Right lobe of liver (tissue), 6 donors: ENCODE data around the gene OSCP1. TPM values are rescaled to one million over a fixed set of nuclear protein-coding genes. Genes with fewer than 3 reads are reported as not detected.
"Not testable (repeated sequence)": the region's sequence is repeated elsewhere in the genome, so short reads cannot be mapped to it uniquely, and the experiment has no call there.

Experiments used
- ATAC-seq, 4 donors: fragments of 200-7000 bp; cut with Tn5 transposase; one replicate each; pipeline ENCODE4 v1.9.1; 2020; ENCODE audit warnings: mild to moderate bottlenecking in 4 of 4, moderate library complexity in 4 of 4
- DNase-seq, 3 donors: peaks; one replicate each; pipeline ENCODE4 v3.0.0-alpha.2; 2020
- H3K27ac ChIP-seq, 3 donors: fragments of 200-600 bp; one replicate each; pipeline ENCODE4 v1.8.0; 2022
- H3K27me3 ChIP-seq, 2 donors: fragments of 200-600 bp; one replicate each; pipeline ENCODE4 v1.8.0; 2022
- H3K36me3 ChIP-seq, 4 donors: fragments of 200-600 bp; sonication (generic) in 1 of 4; one replicate each; pipeline versions ENCODE4 v1.5.1 to v1.8.0; 2017 to 2022; ENCODE audit warnings: control low read depth in 1 of 4
- H3K4me1 ChIP-seq, 4 donors: fragments of 200-600 bp; sonication (generic) in 1 of 4; one replicate each; pipeline versions ENCODE4 v1.5.1 to v1.8.0; 2017 to 2022; ENCODE audit warnings: control low read depth in 1 of 4
- H3K4me3 ChIP-seq, 3 donors: fragments of 200-600 bp; one replicate each; pipeline ENCODE4 v1.8.0; 2022
- H3K9me3 ChIP-seq, 4 donors: fragments of 200-600 bp; sonication (generic) in 1 of 4; one replicate each; pipeline versions ENCODE4 v1.5.1 to v1.8.0; 2017 to 2022; ENCODE audit warnings: control low read depth in 1 of 4
- CTCF ChIP-seq, 4 donors: fragments of 200-600 bp in 3 of 4; fragments of 450-650 bp in 1 of 4; IDR thresholded peaks; one replicate each; pipeline versions ENCODE4 v1.5.1 to v1.8.0; 2016 to 2022; ENCODE audit warnings: antibody characterized with exemption in 4 of 4, mild to moderate bottlenecking in 2 of 4
- POLR2A ChIP-seq: fragments of 450-650 bp; IDR thresholded peaks from one replicate; pipeline ENCODE4 v1.6.1; 2017; ENCODE audit warnings: antibody characterized with exemption, mild to moderate bottlenecking
- WGBS: methylation state at CpG from one replicate; pipeline ENCODE4 v1.1.6; 2018; ENCODE audit warnings: low coverage, low lambda C conversion rate; ENCODE audit not compliant: insufficient coverage; ENCODE audit errors: missing lambda C conversion rate; 5-methylcytosine and 5-hydroxymethylcytosine counted together
- intact Hi-C, 2 donors: fragments of 100-400 bp; cut with DNase I; formaldehyde crosslinking; loops; one replicate each; pipeline versions ENCODE4 v1.11.2 to v1.14.1; 2022
- total RNA-seq, 6 experiments: library from RNA; depleted of rRNA in 2 of 6; stranded (reverse); fragments of >200 nt in 2 of 6; fragmentation: NEBNext Ultra II Directional in 3 of 6; extraction: Animal tissue kit (Norgen Biotek cat#: 25700) in 3 of 6; gene quantifications; one replicate each; pipeline versions ENCODE4 v1.1.0 to v1.2.4, GENCODE V29; 2016 to 2023
- donor health status: DM: no; HTN: yes; CAD: no.
- donor health status: DM: no; HTN: no; CAD: no.
- donor health status: DM: no; HTN: no; CAD: no.
- donor health status: DM: no; HTN: yes; CAD: no.
- donor health status: DM: no; HTN: yes; CAD: no.

The OSCP1 gene
- total RNA-seq, 6 experiments from 2014 or later, result 0.40 to 4.9 (median 1.7) TPM

- intact Hi-C loops, result no loop called here
- Histone ChIP-seq H3K27ac (no peak overlapping the region), H3K9me3 (no peaks in the 10 kb centered on the region), H3K36me3 (no peaks in the 10 kb centered on the region), H3K4me3 (no peak overlapping the region), H3K27me3 (no peaks in the 10 kb centered on the region), H3K4me1 (peaks cover 0 to 4% (median 2%) of the 10 kb centered on the region in 4 donors)
- no peak for DNase-seq
- ATAC-seq, result no peak
- TF ChIP-seq POLR2A (no peak), CTCF (IDR thresholded peaks at IDR 0.05) (no peak)
- 14% methylated on average over 5 of the region's 9 CpGs for WGBS
These were observed 42.2 kb upstream of the OSCP1 start for GRCh38 chr1:36492491-36492890.

- DNase-seq, H3K27ac ChIP-seq, H3K9me3 ChIP-seq, H3K4me3 ChIP-seq, ATAC-seq, H3K36me3 ChIP-seq, H3K27me3 ChIP-seq, intact Hi-C loops: not testable (repeated sequence)
- peaks cover 0 to 18% (median 9%) of the 10 kb centered on the region in 4 donors for H3K4me1 ChIP-seq
- WGBS, result 70% methylated on average over 8 of the region's 10 CpGs
These were observed 39.2 kb upstream of the OSCP1 start for GRCh38 chr1:36489258-36490051.

- no peak overlapping the region for H3K4me3 ChIP-seq
- intact Hi-C loops, result no loop called here
- peak overlapping the region in 2 of 3 donors; percentile 72 to 79 for H3K27ac ChIP-seq
- TF ChIP-seq CTCF (IDR thresholded peaks at IDR 0.05) (no peak), POLR2A (no peak)
- no peak for DNase-seq
- 85% methylated on average over 2 of the region's 3 CpGs for WGBS
- H3K4me1 ChIP-seq, result peaks cover 0 to 18% (median 9%) of the 10 kb centered on the region in 4 donors
- no peaks in the 10 kb centered on the region for H3K36me3 ChIP-seq
- no peaks in the 10 kb centered on the region for H3K9me3 ChIP-seq
- ATAC-seq, result no peak
- no peaks in the 10 kb centered on the region for H3K27me3 ChIP-seq
These were observed 37.7 kb upstream of the OSCP1 start for GRCh38 chr1:36487906-36488305.

GRCh38 chr1:36487336-36487725 is 37.1 kb upstream of the OSCP1 start:
- Histone ChIP-seq H3K4me3 (peak overlapping the region in 1 of 3 donors; percentile 5), H3K4me1 (peaks cover 0 to 18% (median 9%) of the 10 kb centered on the region in 4 donors), H3K27ac (peak overlapping the region; percentile 53 to 79 (median 72))
- H3K27me3 ChIP-seq, H3K36me3 ChIP-seq, H3K9me3 ChIP-seq, ATAC-seq, intact Hi-C loops, DNase-seq: not testable (repeated sequence)
- 50% methylated on average over 5 of the region's 9 CpGs for WGBS

- no peaks in the 10 kb centered on the region for H3K9me3 ChIP-seq
- ATAC-seq (peak; percentile 84 to 94 (median 88)), DNase-seq (peak; percentile 89 to 95 (median 93))
- no peaks in the 10 kb centered on the region for H3K27me3 ChIP-seq
- H3K36me3 ChIP-seq, result no peaks in the 10 kb centered on the region
- 21% methylated on average over 12 of the region's 17 CpGs for WGBS
- H3K27ac ChIP-seq, result peak overlapping the region; percentile 53 to 79 (median 72)
- peaks cover 0 to 18% (median 9%) of the 10 kb centered on the region in 4 donors for H3K4me1 ChIP-seq
- H3K4me3 ChIP-seq, result peak overlapping the region in 1 of 3 donors; percentile 5
- no peak for TF ChIP-seq POLR2A
- TF ChIP-seq CTCF (IDR thresholded peaks at IDR 0.05), result no peak
- intact Hi-C loops, result no loop called here
These were observed 36.4 kb upstream of the OSCP1 start for GRCh38 chr1:36486439-36487335.
